T-cell (primary cell): ENCODE data around the gene ZBTB32. TPM values are rescaled to one million over a fixed set of nuclear protein-coding genes. Genes with fewer than 3 reads are reported as not detected.
"Not testable (repeated sequence)": the region's sequence is repeated elsewhere in the genome, so short reads cannot be mapped to it uniquely, and the experiment has no call there.

ENCODE experiments used
- ATAC-seq, 4 experiments: fragments of 200-7000 bp in 3 of 4; fragments of 150-1000 bp in 1 of 4; cut with Tn5 transposase; replicated peaks in 1 of 4; 1 replicate in 3 of 4; 2 replicates in 1 of 4; pipeline ENCODE4 v1.10.0; 2021; ENCODE audit warnings: moderate library complexity in 3 of 4, mild to moderate bottlenecking in 2 of 4, moderate number of reproducible peaks in 1 of 4
- CTCF ChIA-PET, 2 donors: fragments of 300-600 bp; sonication (Branson Sonifier 250); formaldehyde crosslinking; loops; one replicate each; lab custom pipeline; 2022; ENCODE audit warnings: antibody characterized with exemption in 2 of 2; lab: Charles Lee
- POLR2A ChIA-PET, 2 donors: fragments of 300-600 bp; sonication (Branson Sonifier 250); formaldehyde crosslinking; loops; one replicate each; lab custom pipeline; 2022; ENCODE audit warnings: antibody characterized with exemption in 2 of 2; lab: Charles Lee
- DNase-seq, 35 experiments: peaks; one replicate each; pipeline versions ENCODE4 v3.0.0 to v3.0.0-alpha.2; 2013 to 2023
- H3K27ac ChIP-seq: one replicate; pipeline ENCODE4 v1.5.1; 2013; ENCODE audit warnings: low read length
- H3K27me3 ChIP-seq, 2 experiments: replicated peaks in 1 of 2; 1 replicate in 1 of 2; 2 replicates in 1 of 2; pipeline versions ENCODE4 v1.6.1 to v1.7.0; 2013; ENCODE audit warnings: low read length in 1 of 2, mixed read lengths in 1 of 2; ENCODE audit not compliant: control insufficient read depth in 2 of 2, insufficient read depth in 2 of 2; ENCODE audit errors: extremely low read depth in 1 of 2
- H3K36me3 ChIP-seq, 2 donors: 1 replicate in 1 of 2; 2 replicates in 1 of 2; pipeline versions ENCODE4 v1.6.1 to v1.7.0; 2013; ENCODE audit warnings: low read length in 1 of 2; ENCODE audit not compliant: control insufficient read depth in 2 of 2, insufficient read depth in 1 of 2; ENCODE audit errors: extremely low read depth in 1 of 2
- H3K4me1 ChIP-seq, 2 experiments: 1 replicate in 1 of 2; 2 replicates in 1 of 2; pipeline versions ENCODE4 v1.6.1 to v1.7.0; 2013; ENCODE audit warnings: low read length in 2 of 2, mixed read lengths in 1 of 2; ENCODE audit not compliant: insufficient read depth in 2 of 2, control insufficient read depth in 1 of 2; ENCODE audit errors: extremely low read depth in 1 of 2
- H3K4me3 ChIP-seq, 2 donors: 1 replicate in 1 of 2; 2 replicates in 1 of 2; pipeline versions ENCODE4 v1.5.1 to v1.7.0; 2013; ENCODE audit warnings: mild to moderate bottlenecking in 2 of 2, low read length in 1 of 2, moderate library complexity in 1 of 2; ENCODE audit not compliant: control insufficient read depth in 1 of 2; ENCODE audit errors: extremely low read depth in 1 of 2
- H3K9me3 ChIP-seq: 2 replicates; pipeline ENCODE4 v1.7.0; 2013
- H3K27ac Mint-ChIP-seq, 2 donors: one replicate each; pipeline ENCODE4 v1.8.0; 2020 to 2021; ENCODE audit warnings: mild to moderate bottlenecking in 2 of 2, mixed read lengths in 2 of 2
- H3K27me3 Mint-ChIP-seq, 2 donors: one replicate each; pipeline ENCODE4 v1.8.0; 2021 to 2022; ENCODE audit warnings: mixed read lengths in 2 of 2
- H3K36me3 Mint-ChIP-seq: one replicate; pipeline ENCODE4 v1.8.0; 2021; ENCODE audit warnings: mixed read lengths
- H3K4me1 Mint-ChIP-seq, 3 donors: one replicate each; pipeline ENCODE4 v1.8.0; 2020 to 2022; ENCODE audit warnings: mixed read lengths in 3 of 3, mild to moderate bottlenecking in 1 of 3
- H3K4me3 Mint-ChIP-seq, 3 donors: one replicate each; pipeline ENCODE4 v1.8.0; 2020 to 2022; ENCODE audit warnings: mild to moderate bottlenecking in 3 of 3, mixed read lengths in 3 of 3, moderate library complexity in 3 of 3
- H3K9me3 Mint-ChIP-seq, 3 donors: one replicate each; pipeline ENCODE4 v1.8.0; 2020 to 2022; ENCODE audit warnings: mixed read lengths in 3 of 3
- WGBS: methylation state at CpG from one replicate; pipeline ENCODE4 v1.1.5; 2013; ENCODE audit warnings: missing lambda C conversion rate; ENCODE audit not compliant: insufficient coverage; 5-methylcytosine and 5-hydroxymethylcytosine counted together
- total RNA-seq, 35 experiments: library from RNA in 6 of 35; stranded (reverse) in 6 of 35; fragments of 120-200 nt in 1 of 35; gene quantifications; one replicate each; pipeline versions ENCODE4 v1.2.1 to v1.2.4 and lab custom pipeline; 2013 to 2026

The ZBTB32 gene
- total RNA-seq, 5 donors from 2014 or later (not counting 1 experiment from before 2014, with no cell fraction given), result 1.2 to 4.1 (median 2.0) TPM

DNA sequence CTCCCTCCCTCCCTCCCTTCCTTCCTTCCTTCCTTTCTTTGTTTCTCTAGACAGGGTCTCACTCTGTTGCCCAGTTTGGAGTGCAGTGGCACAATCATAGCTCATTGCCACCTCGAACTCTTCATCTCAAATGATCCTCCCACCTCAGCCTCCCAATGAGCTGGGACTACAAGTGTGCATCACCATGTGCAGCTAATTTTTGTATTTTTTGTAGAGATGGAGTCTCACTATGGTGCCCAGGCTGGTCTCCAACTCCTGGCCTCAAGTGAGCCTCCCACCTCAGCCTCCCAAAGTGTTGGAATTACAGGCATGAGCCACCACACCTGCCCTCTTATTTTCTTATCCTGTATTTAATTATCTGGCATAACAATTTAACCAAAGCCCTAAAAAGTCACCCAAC lies 33.7 kb upstream of the ZBTB32 start:
- Histone ChIP-seq H3K4me1 (peaks cover 4 to 13% of the 10 kb centered on the region in 2 experiments), H3K36me3 (peaks cover under 1 to 4% of the 10 kb centered on the region in 2 donors), H3K4me3 (no peak overlapping the region), H3K27me3 (peaks cover 9 to 41% of the 10 kb centered on the region in 2 experiments), H3K27ac (no peak overlapping the region), H3K9me3 (no peaks in the 10 kb centered on the region)
- no CpG with 5 or more reads among the region's 1 CpG for WGBS
- Mint-ChIP-seq H3K27ac (no peak overlapping the region), H3K4me1 (peaks cover 8 to 10% (median 8%) of the 10 kb centered on the region in 3 donors), H3K27me3 (peaks cover 15 to 37% of the 10 kb centered on the region in 2 donors), H3K9me3 (no peaks in the 10 kb centered on the region), H3K36me3 (no peaks in the 10 kb centered on the region), H3K4me3 (no peak overlapping the region)
- no peak for ATAC-seq
- no peak for DNase-seq
- POLR2A ChIA-PET, result no interaction called here
- CTCF ChIA-PET, result interaction anchor here in 1 of 2 donors (0.6 kb wide), 1 partner anchor 73 kb away, joined by 5 read pairs; no protein-coding TSS in a partner anchor

- H3K4me1 Mint-ChIP-seq, result peaks cover 8 to 10% (median 8%) of the 10 kb centered on the region in 3 donors
Measured at GRCh38 chr19:35671818-35672217, 32.5 kb upstream of the ZBTB32 start.

DNA sequence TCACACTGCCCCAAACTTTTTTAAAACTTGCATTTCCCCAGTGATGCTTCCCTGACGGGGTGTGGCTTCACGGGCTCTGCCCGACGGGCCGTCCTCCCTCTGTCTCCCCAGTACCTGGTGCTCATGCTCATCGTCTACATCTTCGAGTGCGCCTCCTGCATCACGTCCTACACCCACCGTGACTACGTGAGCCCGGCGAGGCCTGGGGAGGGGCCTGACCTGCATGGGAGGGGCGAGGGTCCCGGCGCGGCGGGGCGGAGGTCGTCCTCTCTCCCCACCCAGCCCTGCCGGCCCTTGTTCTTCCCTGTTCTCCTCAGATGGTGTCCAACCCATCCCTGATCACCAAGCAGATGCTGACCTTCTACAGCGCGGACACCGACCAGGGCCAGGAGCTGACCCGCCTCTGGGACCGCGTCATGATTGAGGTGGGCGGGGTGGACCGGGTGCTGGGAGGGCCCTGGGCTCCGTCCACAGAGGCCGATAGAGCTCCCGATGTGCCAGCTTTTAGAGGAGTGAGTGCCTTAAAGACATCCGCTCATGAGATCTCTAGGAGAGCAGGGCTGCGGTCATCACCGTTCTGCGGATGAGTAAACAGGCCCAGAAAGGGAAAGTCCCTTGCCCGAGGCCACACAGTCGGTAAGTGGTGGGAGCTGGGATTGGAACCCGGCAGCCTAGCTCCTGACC lies 31.1 kb upstream of the ZBTB32 start:
- ATAC-seq (peak; percentile 73 to 88 (median 86)), DNase-seq (peak in 22 of 35 experiments; percentile 5 to 59 (median 17))
- Mint-ChIP-seq H3K27ac (peak overlapping the region; percentile 11 to 23), H3K27me3 (peaks cover 17 to 44% of the 10 kb centered on the region in 2 donors), H3K4me1 (peaks cover 8 to 10% (median 8%) of the 10 kb centered on the region in 3 donors), H3K36me3 (no peaks in the 10 kb centered on the region), H3K9me3 (no peaks in the 10 kb centered on the region), H3K4me3 (peak overlapping the region; percentile 71 to 76 (median 75))
- no peak overlapping the region for H3K27ac ChIP-seq
- H3K36me3 ChIP-seq, result no peaks in the 10 kb centered on the region
- H3K4me3 ChIP-seq, result peak overlapping the region; percentile 10 to 45
- H3K9me3 ChIP-seq, result no peaks in the 10 kb centered on the region
- H3K4me1 ChIP-seq, result peaks cover 4 to 13% of the 10 kb centered on the region in 2 experiments
- ChIA-PET POLR2A (no interaction called here), CTCF (interaction anchor here in 1 of 2 donors (0.5 to 0.6 kb wide), 2 partner anchors 9 to 20 kb away, joined by 3 to 5 read pairs; no protein-coding TSS in a partner anchor)
- WGBS, result 3% methylated on average over 30 of the region's 39 CpGs
- H3K27me3 ChIP-seq, result peaks cover 9 to 41% of the 10 kb centered on the region in 2 experiments

More at GRCh38 chr19:35671818-35672217, 32.5 kb upstream of the ZBTB32 start:
- ATAC-seq, result no peak
- CTCF ChIA-PET, result no interaction called here
- Histone ChIP-seq H3K36me3 (no peaks in the 10 kb centered on the region), H3K27me3 (peaks cover 9 to 41% of the 10 kb centered on the region in 2 experiments), H3K4me1 (peaks cover 4 to 13% of the 10 kb centered on the region in 2 experiments), H3K4me3 (no peak overlapping the region), H3K9me3 (no peaks in the 10 kb centered on the region), H3K27ac (no peak overlapping the region)
- DNase-seq, result no peak
- Mint-ChIP-seq H3K9me3 (no peaks in the 10 kb centered on the region), H3K27me3 (peaks cover 17 to 42% of the 10 kb centered on the region in 2 donors), H3K36me3 (no peaks in the 10 kb centered on the region), H3K4me3 (peak overlapping the region in 1 of 3 donors; percentile 34), H3K27ac (peak overlapping the region in 1 of 2 donors; percentile 72)
- POLR2A ChIA-PET, result interaction anchor here in 1 of 2 donors (0.6 kb wide), 1 partner anchor 10 kb away, joined by 5 read pairs; no protein-coding TSS in a partner anchor
- 67% methylated on average over 1 of the region's 3 CpGs for WGBS

GRCh38 chr19:35675589-35676140 lies 28.7 kb upstream of the ZBTB32 start:
- Histone ChIP-seq H3K27ac (no peak overlapping the region), H3K9me3 (no peaks in the 10 kb centered on the region), H3K4me1 (peaks cover 4 to 13% of the 10 kb centered on the region in 2 experiments), H3K4me3 (no peak overlapping the region), H3K27me3 (peaks cover 9 to 34% of the 10 kb centered on the region in 2 experiments), H3K36me3 (no peaks in the 10 kb centered on the region)
- WGBS, result 76% methylated on average over 9 of the region's 15 CpGs
- H3K9me3 Mint-ChIP-seq, result no peaks in the 10 kb centered on the region
- DNase-seq (no peak), ATAC-seq (no peak)
- POLR2A ChIA-PET, result no interaction called here
- CTCF ChIA-PET, result interaction anchor here in 1 of 2 donors (0.6 to 0.7 kb wide), 2 partner anchors 113 to 161 kb away, joined by 3 to 4 read pairs; no protein-coding TSS in a partner anchor
- H3K27ac Mint-ChIP-seq, result peak overlapping the region in 1 of 2 donors; percentile 56
- peaks cover 8 to 10% (median 8%) of the 10 kb centered on the region in 3 donors for H3K4me1 Mint-ChIP-seq
- no peak overlapping the region for H3K4me3 Mint-ChIP-seq
- H3K36me3 Mint-ChIP-seq, result no peaks in the 10 kb centered on the region
- peaks cover 12 to 32% of the 10 kb centered on the region in 2 donors for H3K27me3 Mint-ChIP-seq

GRCh38 chr19:35689836-35690235 lies 14.5 kb upstream of the ZBTB32 start:
- no peak for ATAC-seq
- WGBS, result no CpG with 5 or more reads among the region's 4 CpGs

GRCh38 chr19:35691106-35691505 lies 13.3 kb upstream of the ZBTB32 start:
- DNase-seq, H3K9me3 ChIP-seq, ATAC-seq, H3K27ac ChIP-seq, H3K4me1 Mint-ChIP-seq, H3K36me3 ChIP-seq, H3K27ac Mint-ChIP-seq, CTCF ChIA-PET, H3K27me3 ChIP-seq, POLR2A ChIA-PET, H3K9me3 Mint-ChIP-seq, H3K4me3 ChIP-seq, H3K36me3 Mint-ChIP-seq, H3K4me3 Mint-ChIP-seq, H3K27me3 Mint-ChIP-seq, H3K4me1 ChIP-seq: not testable (repeated sequence)
- WGBS, result 95% methylated on average over 28 of the region's 37 CpGs

More at GRCh38 chr19:35689836-35690235, 14.5 kb upstream of the ZBTB32 start:
- no peak overlapping the region for H3K4me3 Mint-ChIP-seq
- H3K4me1 ChIP-seq, result no peaks in the 10 kb centered on the region
- H3K27me3 ChIP-seq, result peaks cover 0 to 5% of the 10 kb centered on the region in 2 experiments
- H3K9me3 ChIP-seq, result no peaks in the 10 kb centered on the region
- H3K9me3 Mint-ChIP-seq, result no peaks in the 10 kb centered on the region
- no peaks in the 10 kb centered on the region for H3K36me3 ChIP-seq
- no peaks in the 10 kb centered on the region for H3K36me3 Mint-ChIP-seq
- H3K4me3 ChIP-seq, result no peak overlapping the region
- no peak overlapping the region for H3K27ac Mint-ChIP-seq
- ChIA-PET POLR2A (interaction anchor here in 1 of 2 donors (0.7 kb wide), 1 partner anchor 306 kb away, joined by 4 read pairs; no protein-coding TSS in a partner anchor), CTCF (no interaction called here)
- no peak overlapping the region for H3K27ac ChIP-seq
- DNase-seq, result no peak
- H3K4me1 Mint-ChIP-seq, result no peaks in the 10 kb centered on the region
- no peaks in the 10 kb centered on the region for H3K27me3 Mint-ChIP-seq
